Neural progenitor cell (in vitro differentiated cells): ENCODE results near the gene SLC44A5. TPM values are rescaled to one million over a fixed set of nuclear protein-coding genes. Genes with fewer than 3 reads are reported as not detected.

Experiments used
- DNase-seq: peaks from one replicate; pipeline ENCODE4 v3.0.0-alpha.2; 2016; ENCODE audit warnings: low spot score
- H2AFZ ChIP-seq: fragments of 200-600 bp; sonication (generic); replicated peaks from 2 replicates; pipeline ENCODE4 v1.6.1; 2016; ENCODE audit warnings: antibody characterized with exemption
- H3F3A ChIP-seq: fragments of 200-600 bp; sonication (generic); 2 replicates; pipeline ENCODE4 v1.6.1; 2016; ENCODE audit warnings: antibody characterized with exemption, low read depth
- H3K27ac ChIP-seq: fragments of 200-600 bp; sonication (generic); 2 replicates; pipeline ENCODE4 v1.5.1; 2016; ENCODE audit warnings: mild to moderate bottlenecking
- H3K27me3 ChIP-seq: fragments of 200-600 bp; sonication (generic); 2 replicates; pipeline ENCODE4 v1.6.1; 2016; ENCODE audit warnings: mild to moderate bottlenecking, moderate library complexity
- H3K36me3 ChIP-seq: fragments of 200-600 bp; sonication (generic); 2 replicates; pipeline ENCODE4 v1.5.1; 2016
- H3K4me1 ChIP-seq: fragments of 200-600 bp; sonication (generic); 2 replicates; pipeline ENCODE4 v1.6.1; 2016; ENCODE audit warnings: mixed run types
- H3K4me2 ChIP-seq: fragments of 200-600 bp; sonication (generic); 2 replicates; pipeline ENCODE4 v1.6.1; 2016
- H3K4me3 ChIP-seq: fragments of 200-600 bp; sonication (generic); 2 replicates; pipeline ENCODE4 v1.5.1; 2016
- H3K79me2 ChIP-seq: fragments of 200-600 bp; sonication (generic); 2 replicates; pipeline ENCODE4 v1.6.1; 2016; ENCODE audit warnings: low read depth
- H3K9ac ChIP-seq: fragments of 200-600 bp; sonication (generic); 2 replicates; pipeline ENCODE4 v1.6.1; 2016
- H3K9me3 ChIP-seq: fragments of 200-600 bp; sonication (generic); 2 replicates; pipeline ENCODE4 v1.5.1; 2016; ENCODE audit warnings: low read depth
- H4K20me1 ChIP-seq: fragments of 200-600 bp; sonication (generic); 2 replicates; pipeline ENCODE4 v1.6.1; 2016; ENCODE audit warnings: low read depth
- H3K27ac Mint-ChIP-seq: 3 replicates; pipeline ENCODE4 v1.8.0; 2021; ENCODE audit warnings: mixed read lengths
- H3K27me3 Mint-ChIP-seq: 2 replicates; pipeline ENCODE4 v1.8.0; 2022; ENCODE audit warnings: low read depth, mild to moderate bottlenecking, inconsistent platforms, moderate library complexity, mixed read lengths; ENCODE audit not compliant: insufficient read depth
- H3K36me3 Mint-ChIP-seq: 3 replicates; pipeline ENCODE4 v1.8.0; 2021; ENCODE audit warnings: mixed read lengths
- H3K4me1 Mint-ChIP-seq: 3 replicates; pipeline ENCODE4 v1.8.0; 2021; ENCODE audit warnings: mixed read lengths
- H3K4me3 Mint-ChIP-seq: 3 replicates; pipeline ENCODE4 v1.8.0; 2021; ENCODE audit warnings: mild to moderate bottlenecking, moderate library complexity, mixed read lengths
- H3K9me3 Mint-ChIP-seq: 3 replicates; pipeline ENCODE4 v1.8.0; 2020; ENCODE audit warnings: mixed read lengths
- CTCF ChIP-seq: fragments of 200-600 bp; sonication (generic); IDR thresholded peaks from 2 replicates; pipeline ENCODE4 v1.5.1; 2017; ENCODE audit warnings: antibody characterized with exemption, mild to moderate bottlenecking
- EZH2 ChIP-seq: fragments of 200-600 bp; sonication (generic); IDR thresholded peaks from 2 replicates; pipeline ENCODE4 v1.6.1; 2017; ENCODE audit warnings: antibody characterized with exemption, mild to moderate bottlenecking, moderate library complexity
- EZH2phosphoT487 ChIP-seq: fragments of 200-600 bp; sonication (generic); IDR thresholded peaks from 2 replicates; pipeline ENCODE4 v1.6.1; 2017; ENCODE audit warnings: antibody characterized with exemption
- total RNA-seq: library from RNA; depleted of rRNA; stranded (reverse); fragments of >200 nt; gene quantifications from 2 replicates; pipeline ENCODE4 v1.2.3, GENCODE V29; 2015; ENCODE audit warnings: low replicate concordance

The SLC44A5 gene
- total RNA-seq, 1 donor from 2014 or later, result 25.3 TPM

GRCh38 chr1:75589637-75590036 lies 21.3 kb downstream of the SLC44A5 start:
- Histone ChIP-seq H3K27me3 (no peaks in the 10 kb centered on the region), H3K9ac (no peak overlapping the region), H3K36me3 (no peaks in the 10 kb centered on the region), H2AFZ (no peak overlapping the region), H3K4me1 (peaks cover 11% of the 10 kb centered on the region), H3K79me2 (no peaks in the 10 kb centered on the region), H3K9me3 (peaks cover 12% of the 10 kb centered on the region), H3K27ac (no peak overlapping the region), H3K4me2 (no peak overlapping the region), H3F3A (no peaks in the 10 kb centered on the region), H3K4me3 (no peak overlapping the region), H4K20me1 (peaks cover 10% of the 10 kb centered on the region)
- Mint-ChIP-seq H3K27me3 (no peaks in the 10 kb centered on the region), H3K4me1 (peaks cover 16% of the 10 kb centered on the region), H3K36me3 (no peaks in the 10 kb centered on the region), H3K27ac (peak overlapping the region; percentile 26), H3K9me3 (peaks cover 5% of the 10 kb centered on the region), H3K4me3 (no peak overlapping the region)
- DNase-seq, result no peak
- TF ChIP-seq CTCF (no peak), EZH2 (no peak), EZH2phosphoT487 (no peak)

GRCh38 chr1:75588779-75589475 lies 22.0 kb downstream of the SLC44A5 start:
- Mint-ChIP-seq H3K4me1 (peaks cover 16% of the 10 kb centered on the region), H3K27me3 (no peaks in the 10 kb centered on the region), H3K36me3 (no peaks in the 10 kb centered on the region), H3K4me3 (no peak overlapping the region), H3K27ac (no peak overlapping the region), H3K9me3 (peaks cover 5% of the 10 kb centered on the region)
- Histone ChIP-seq H3K27ac (no peak overlapping the region), H3F3A (no peaks in the 10 kb centered on the region), H3K4me1 (peaks cover 11% of the 10 kb centered on the region), H3K27me3 (no peaks in the 10 kb centered on the region), H4K20me1 (peaks cover 10% of the 10 kb centered on the region), H3K4me3 (no peak overlapping the region), H3K9ac (no peak overlapping the region), H3K9me3 (peaks cover 12% of the 10 kb centered on the region), H3K36me3 (no peaks in the 10 kb centered on the region), H2AFZ (no peak overlapping the region), H3K4me2 (no peak overlapping the region), H3K79me2 (no peaks in the 10 kb centered on the region)
- no peak for DNase-seq
- TF ChIP-seq CTCF (no peak), EZH2phosphoT487 (no peak)

GRCh38 chr1:75587692-75588091 lies 23.2 kb downstream of the SLC44A5 start:
- H3K27ac Mint-ChIP-seq, result no peak overlapping the region

More at GRCh38 chr1:75587692-75588091, 23.2 kb downstream of the SLC44A5 start:
- Histone ChIP-seq H3K27ac (no peak overlapping the region), H3K9me3 (peaks cover under 1% of the 10 kb centered on the region), H3K36me3 (no peaks in the 10 kb centered on the region), H3K4me3 (no peak overlapping the region), H4K20me1 (peaks cover 10% of the 10 kb centered on the region), H3K4me1 (peaks cover 11% of the 10 kb centered on the region), H3K9ac (no peak overlapping the region), H3K27me3 (no peaks in the 10 kb centered on the region), H3K79me2 (no peaks in the 10 kb centered on the region), H2AFZ (no peak overlapping the region), H3F3A (no peaks in the 10 kb centered on the region), H3K4me2 (no peak overlapping the region)
- peaks cover 2% of the 10 kb centered on the region for H3K9me3 Mint-ChIP-seq
- no peaks in the 10 kb centered on the region for H3K36me3 Mint-ChIP-seq
- H3K4me3 Mint-ChIP-seq, result no peak overlapping the region
- no peaks in the 10 kb centered on the region for H3K27me3 Mint-ChIP-seq
- peaks cover 16% of the 10 kb centered on the region for H3K4me1 Mint-ChIP-seq
- peak; percentile 4 for DNase-seq
- TF ChIP-seq EZH2 (no peak), CTCF (no peak), EZH2phosphoT487 (no peak)
